Gastroesophageal sphincter (tissue), 3 donors: ENCODE measurements around the gene TTYH1.

Experiments
- CTCF ChIP-seq, 4 experiments: fragments of 200-600 bp in 2 of 4; fragments of 450-650 bp in 2 of 4; sonication (generic) in 1 of 4; IDR thresholded peaks; one replicate each; pipeline ENCODE4 v1.5.1; 2017 to 2019; ENCODE audit warnings: antibody characterized with exemption in 4 of 4, mild to moderate bottlenecking in 2 of 4, moderate library complexity in 2 of 4
- POLR2A ChIP-seq, 2 donors: fragments of 450-650 bp; IDR thresholded peaks; one replicate each; pipeline ENCODE4 v1.6.1; 2017; ENCODE audit warnings: antibody characterized with exemption in 2 of 2, mild to moderate bottlenecking in 2 of 2, moderate library complexity in 1 of 2
- POLR2AphosphoS5 ChIP-seq: sonication (generic); formaldehyde crosslinking; IDR thresholded peaks from one replicate; pipeline ENCODE4 v1.6.1; 2017; ENCODE audit warnings: antibody characterized with exemption

GRCh38 chr19:54475706-54476105 lies 60.4 kb downstream of the TTYH1 start:
- TF ChIP-seq CTCF (IDR thresholded peaks at IDR 0.05) (no peak), POLR2AphosphoS5 (no peak), POLR2A (IDR thresholded peaks at IDR 0.05) (no peak)
